Left lobe of liver (tissue), 2 donors: Measurements from ENCODE around the gene CYTH4. TPM values are rescaled to one million over a fixed set of nuclear protein-coding genes. Genes with fewer than 3 reads are reported as not detected.

Experiments used
- ATAC-seq: fragments of 200-7000 bp; cut with Tn5 transposase; one replicate; pipeline ENCODE4 v1.9.1; 2020; ENCODE audit warnings: mild to moderate bottlenecking, moderate library complexity
- DNase-seq: peaks from one replicate; pipeline ENCODE4 v3.0.0-alpha.2; 2020; ENCODE audit warnings: low spot score
- total RNA-seq: library from RNA; stranded (reverse); gene quantifications from one replicate; pipeline ENCODE4 v1.2.1, GENCODE V29; 2021
- donor health status: DM: no; HTN: no; CAD: no; lungs with moderate emphysema.
- donor health status: DM: no; HTN: yes; CAD: no.

The CYTH4 gene
- total RNA-seq, 1 donor from 2014 or later = 5.2 TPM

DNA sequence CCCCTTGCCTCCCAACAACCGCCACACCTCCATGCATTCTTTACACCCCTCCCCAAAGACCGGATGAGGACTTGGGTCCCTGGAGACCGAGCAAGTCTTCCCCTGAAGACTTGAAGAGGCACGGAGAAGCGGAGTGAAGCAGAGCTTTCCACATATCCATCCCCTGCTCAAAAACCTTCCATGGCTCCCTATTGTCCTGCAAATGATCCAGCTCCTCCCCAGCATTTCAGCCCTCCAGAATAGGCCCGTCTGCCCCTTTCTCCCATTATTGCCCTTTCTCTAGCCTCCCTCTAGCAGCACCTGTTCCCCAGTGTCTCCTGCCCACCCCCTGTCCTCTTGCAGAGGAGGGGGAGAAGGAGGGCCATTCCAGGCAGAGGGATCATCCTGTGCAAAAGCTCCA is 59.8 kb downstream of the CYTH4 start:
- ATAC-seq = no peak
- DNase-seq = no peak

GRCh38 chr22:37343348-37343747 is 61.0 kb downstream of the CYTH4 start:
- no peak for ATAC-seq
- no peak for DNase-seq

DNA sequence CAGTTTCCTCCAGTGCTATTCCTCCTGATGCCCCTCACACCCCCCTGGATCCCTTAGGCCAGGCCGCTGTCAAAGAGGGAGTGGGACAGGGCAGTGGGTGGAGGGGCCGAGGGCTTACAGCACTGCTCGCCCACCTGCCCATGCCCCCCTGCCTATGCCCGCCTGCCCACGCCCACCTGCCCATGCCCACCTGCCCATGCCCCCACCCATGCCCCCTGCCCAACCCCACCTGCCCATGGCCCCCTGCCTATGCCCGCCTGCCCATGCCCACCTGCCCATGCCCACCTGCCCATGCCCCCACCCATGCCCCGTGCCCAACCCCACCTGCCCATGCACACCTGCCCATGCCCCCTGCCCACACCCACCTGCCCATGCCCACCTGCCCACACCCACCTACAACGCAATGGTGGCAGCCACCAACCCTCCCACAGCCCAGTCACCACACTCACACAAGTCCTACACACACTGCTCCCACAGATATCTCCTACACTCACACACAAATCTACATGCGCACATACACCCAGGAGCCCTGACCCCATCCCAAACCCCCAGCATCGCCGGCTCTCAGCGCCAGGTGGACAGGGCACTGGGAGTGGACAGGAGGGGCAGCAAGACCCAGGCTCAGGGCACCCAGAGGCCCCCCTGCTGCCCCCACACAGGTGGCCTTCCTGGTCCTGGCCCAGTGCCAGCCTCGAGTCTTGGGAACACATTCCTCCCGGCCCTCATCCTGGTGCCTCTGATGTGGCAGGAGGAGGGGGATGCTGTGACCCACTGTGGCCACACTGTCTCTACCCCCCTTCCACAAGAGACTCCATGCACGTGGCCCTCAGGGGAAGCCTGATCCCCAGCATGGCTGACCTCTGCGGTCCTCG is 61.8 kb downstream of the CYTH4 start:
- DNase-seq = no peak

GRCh38 chr22:37344735-37345449 is 62.6 kb downstream of the CYTH4 start:
- ATAC-seq (no peak), DNase-seq (no peak)

More for the DNA sequence above, 61.8 kb downstream of the CYTH4 start:
- no peak for ATAC-seq

DNA sequence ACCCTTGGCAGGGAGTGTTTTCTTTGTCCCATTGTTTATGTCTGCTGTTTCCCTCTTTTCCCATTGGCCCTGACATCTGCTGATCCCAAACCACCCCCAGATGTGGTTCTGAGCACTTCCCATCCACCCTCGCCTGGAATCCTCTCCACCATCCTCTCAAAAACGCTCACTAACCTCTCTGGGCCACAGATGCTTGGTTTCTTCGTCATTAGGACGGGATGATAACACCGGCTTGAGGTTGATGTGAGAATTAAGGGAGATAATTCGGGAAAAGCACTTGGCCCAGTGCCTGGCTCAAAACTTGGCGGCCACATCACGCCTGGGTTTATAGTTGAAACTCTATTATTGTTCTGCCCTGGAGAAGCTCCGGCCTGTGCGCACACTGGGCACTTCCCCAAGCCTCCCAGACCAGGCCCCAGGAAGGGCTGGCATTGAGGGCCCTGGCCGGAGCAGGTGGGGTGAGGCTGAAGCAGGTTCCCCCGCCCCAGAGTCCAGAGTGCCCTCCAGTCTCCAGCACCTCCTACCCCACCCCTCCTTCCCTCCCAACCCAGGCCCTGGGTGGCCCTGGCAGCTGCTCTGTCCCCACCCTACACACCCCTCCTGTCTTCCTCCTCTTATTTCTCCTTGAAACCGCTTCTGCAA is 63.7 kb downstream of the CYTH4 start:
- DNase-seq (no peak), ATAC-seq (no peak)

DNA sequence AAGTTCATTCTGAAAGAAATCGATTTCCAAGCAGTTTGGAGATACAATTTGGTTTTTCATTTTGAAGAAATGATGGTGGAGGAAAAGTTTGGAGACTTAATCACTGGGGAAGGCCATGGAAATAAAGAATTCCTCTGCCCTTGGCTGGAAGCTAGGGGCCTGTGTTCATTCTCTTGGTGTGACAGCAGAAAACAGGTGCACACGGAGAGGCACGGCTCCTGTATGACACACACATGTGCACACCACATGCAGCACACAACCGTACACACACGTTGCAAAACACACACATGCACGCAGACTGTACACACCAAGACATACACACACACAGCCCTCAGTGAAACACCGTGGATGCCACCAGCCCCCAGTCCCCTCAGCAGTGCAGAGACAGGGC is 64.2 kb downstream of the CYTH4 start:
- DNase-seq (no peak), ATAC-seq (no peak)

DNA sequence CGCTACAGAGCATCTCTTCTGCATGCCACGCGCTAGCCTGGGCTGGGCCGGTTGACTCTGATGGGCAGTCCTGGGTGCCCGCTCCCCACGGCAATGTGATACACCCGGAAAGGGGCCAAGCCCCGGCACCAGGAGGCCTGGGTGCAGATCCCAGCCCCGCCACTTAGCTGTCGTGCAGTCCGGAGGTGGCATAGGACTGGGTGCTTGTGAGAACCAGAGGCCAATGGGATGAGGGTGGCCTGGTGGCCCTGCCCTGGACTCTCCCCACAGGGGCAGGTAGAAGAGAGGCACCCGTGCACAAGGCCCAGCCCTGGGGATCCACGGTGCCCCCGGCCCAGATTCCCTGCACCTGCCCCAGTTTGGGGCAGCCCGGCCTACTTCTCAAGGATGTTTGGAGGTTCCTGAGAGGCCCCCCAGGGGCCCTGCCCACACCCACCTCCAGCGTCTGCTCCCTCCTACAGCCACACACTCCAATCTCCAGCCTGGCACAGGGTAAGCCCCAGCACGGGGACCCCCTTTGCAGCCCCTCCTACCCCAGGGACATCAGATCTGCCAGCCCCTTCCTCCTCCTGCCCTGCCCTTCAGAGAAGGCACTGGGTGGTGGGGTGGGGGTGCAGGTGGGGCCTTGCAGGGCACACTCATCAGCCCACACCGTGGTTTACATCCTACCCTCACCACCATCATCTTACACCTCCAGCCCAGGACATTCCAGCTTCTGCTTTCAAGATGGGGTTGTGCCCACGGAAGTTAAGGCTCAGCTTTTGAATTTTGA is 66.9 kb downstream of the CYTH4 start:
- ATAC-seq = no peak
- DNase-seq = no peak

DNA sequence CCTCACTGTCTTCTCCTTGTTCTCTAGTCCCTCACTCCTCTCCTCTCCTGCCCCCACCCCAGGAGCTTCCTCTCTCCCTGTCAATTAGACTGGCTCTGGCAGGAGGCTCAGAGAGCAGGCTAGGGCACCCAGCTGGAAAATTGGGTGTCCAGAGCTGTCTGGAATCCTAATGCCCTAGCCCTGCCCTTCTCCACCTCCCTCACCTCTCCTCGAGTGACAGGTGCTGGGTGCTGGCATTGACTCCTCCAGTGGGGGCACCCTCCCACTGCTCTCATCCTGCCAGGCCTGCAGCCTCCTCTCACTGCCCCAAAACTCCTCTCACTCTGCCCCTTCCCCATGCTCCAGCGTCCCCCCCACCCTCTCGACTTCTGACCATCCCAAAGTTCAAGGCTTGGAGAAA is 68.9 kb downstream of the CYTH4 start:
- no peak for ATAC-seq
- no peak for DNase-seq

GRCh38 chr22:37352481-37352880 is 70.2 kb downstream of the CYTH4 start:
- no peak for ATAC-seq

DNA sequence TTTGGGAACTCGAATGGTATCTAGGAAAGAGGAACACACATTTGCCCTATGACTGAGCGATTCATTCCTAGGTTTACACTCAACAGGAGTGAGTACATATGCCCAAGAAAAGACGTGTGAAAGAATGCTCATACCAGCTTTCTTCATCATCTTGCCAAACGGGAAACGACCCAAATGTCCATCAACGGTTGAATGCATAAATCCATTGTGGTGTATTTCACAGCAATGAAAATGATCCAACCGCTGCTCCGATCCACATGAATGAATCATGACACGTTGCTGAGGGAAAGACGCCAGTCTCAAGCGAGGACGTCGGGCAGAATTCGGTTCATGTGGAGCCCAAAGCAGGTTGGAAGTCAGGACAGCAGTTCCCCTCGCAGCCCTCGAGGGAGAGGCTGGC is 71.5 kb downstream of the CYTH4 start:
- no peak for ATAC-seq
- DNase-seq = no peak

More at GRCh38 chr22:37352481-37352880, 70.2 kb downstream of the CYTH4 start:
- DNase-seq = no peak

- no peak for DNase-seq
These were observed 72.0 kb downstream of the CYTH4 start for GRCh38 chr22:37354261-37354660.

GRCh38 chr22:37354670-37355069 is 72.4 kb downstream of the CYTH4 start:
- DNase-seq (no peak), ATAC-seq (no peak)

More at GRCh38 chr22:37354261-37354660, 72.0 kb downstream of the CYTH4 start:
- ATAC-seq = no peak

DNA sequence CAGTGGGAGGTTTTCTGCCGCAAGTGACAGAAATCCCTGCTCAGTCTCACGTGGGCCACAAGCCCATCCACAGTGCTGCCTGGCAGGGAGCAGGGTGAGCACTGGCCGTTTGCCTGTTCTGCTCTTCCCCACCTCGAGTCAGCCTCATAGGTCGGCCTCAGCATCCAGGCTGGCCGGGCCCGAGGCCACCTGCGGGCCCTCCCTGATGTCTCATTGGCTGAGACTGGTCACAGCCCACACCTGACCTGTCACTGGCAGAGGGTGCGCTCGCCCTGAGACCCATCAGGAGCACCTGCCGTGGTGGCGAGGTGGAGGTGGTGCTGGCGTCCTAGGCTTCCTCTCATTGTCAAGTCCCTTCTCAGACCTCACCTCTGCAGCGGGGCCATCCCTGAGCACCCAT is 72.9 kb downstream of the CYTH4 start:
- ATAC-seq (no peak), DNase-seq (no peak)

- ATAC-seq (no peak), DNase-seq (no peak)
These were observed 74.6 kb downstream of the CYTH4 start for GRCh38 chr22:37356922-37357321.

DNA sequence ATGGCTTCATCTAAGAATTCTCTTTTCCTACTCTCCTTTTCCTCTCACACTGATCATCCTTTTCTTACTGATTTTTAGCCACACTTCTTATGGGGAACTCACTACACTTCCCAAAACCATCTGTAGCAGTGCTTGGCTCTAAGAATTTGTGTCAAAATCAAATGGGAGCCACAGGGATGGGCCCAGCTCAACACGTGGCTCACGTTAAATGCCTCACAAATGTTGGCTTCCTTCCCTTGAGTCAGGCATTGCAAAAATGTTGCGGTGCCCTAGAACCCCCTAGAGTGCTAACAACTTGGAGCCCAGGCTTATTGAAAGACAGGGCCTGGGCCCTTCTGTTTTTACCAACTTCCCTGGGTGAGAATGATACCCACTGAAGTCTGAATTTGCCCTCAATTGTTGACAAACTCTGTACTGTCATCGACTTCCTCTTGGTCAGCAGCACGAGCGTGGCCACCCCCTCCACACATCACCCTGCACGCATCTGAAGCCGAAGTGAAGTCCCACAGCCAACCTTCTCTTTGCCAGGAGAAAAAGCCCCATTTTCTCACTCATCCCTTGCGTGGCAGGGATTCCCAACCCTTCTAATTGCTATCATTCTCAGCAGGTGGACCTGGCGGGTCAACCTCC is 75.3 kb downstream of the CYTH4 start:
- no peak for DNase-seq
- ATAC-seq = no peak

DNA sequence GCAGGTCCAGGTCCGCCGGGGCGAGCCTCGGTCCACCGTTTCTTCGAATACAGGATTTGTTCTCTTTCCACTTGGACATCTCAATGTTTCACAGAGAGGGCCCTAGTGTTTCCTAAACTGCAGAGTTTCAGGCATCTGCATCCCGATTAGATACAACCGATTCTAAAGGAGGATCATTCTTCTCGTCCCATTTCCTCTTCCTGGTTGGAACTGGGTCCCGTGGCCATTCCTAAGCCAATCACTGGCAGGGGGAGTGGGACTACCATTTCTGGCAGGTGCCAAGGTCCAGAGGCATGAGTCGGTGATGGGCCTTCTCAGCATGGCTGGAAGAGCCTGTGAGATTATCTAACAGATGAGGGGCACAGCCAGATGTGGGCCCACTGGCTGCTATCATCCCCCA is 76.1 kb downstream of the CYTH4 start:
- DNase-seq (no peak), ATAC-seq (no peak)

DNA sequence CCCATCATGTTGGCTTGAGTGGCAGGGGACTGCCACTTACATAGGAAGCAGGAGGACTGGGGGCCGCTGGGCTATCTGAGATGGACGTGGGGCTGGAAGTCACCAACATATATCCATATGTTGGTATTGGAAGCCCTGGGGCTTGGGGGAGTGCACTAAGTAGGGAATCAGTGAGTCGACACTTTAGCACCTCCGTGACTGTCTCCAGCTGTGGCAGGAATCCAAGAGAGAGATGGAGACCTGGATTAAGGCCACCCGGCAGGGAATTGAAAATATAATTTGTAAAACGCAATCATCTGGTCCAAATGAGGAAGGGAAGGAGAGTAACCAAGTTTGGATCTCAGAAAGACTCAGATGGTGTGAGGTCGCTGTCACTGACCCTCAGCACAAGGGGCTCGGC is 76.6 kb downstream of the CYTH4 start:
- no peak for ATAC-seq
- DNase-seq = no peak

DNA sequence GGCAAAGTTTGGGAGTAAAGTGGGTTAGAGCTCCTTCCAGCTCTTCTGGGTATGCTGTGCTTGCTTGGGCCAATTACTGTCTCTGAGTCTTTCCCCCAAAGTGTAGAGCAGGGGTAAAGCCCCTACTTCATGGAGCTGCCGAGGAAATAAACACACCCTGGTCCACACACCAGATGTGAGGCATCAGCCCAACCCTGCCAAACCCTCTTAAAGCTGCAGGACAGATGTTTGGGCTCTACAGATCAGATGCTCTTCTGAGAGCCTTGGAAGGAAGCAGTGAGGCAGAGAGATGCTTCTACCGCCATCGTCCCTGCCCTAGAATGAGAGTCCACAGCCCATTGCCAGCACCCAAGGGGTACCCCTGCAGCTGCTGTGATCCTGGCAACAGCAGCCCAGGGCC is 80.3 kb downstream of the CYTH4 start:
- no peak for ATAC-seq
- no peak for DNase-seq

GRCh38 chr22:37363261-37363992 is 81.1 kb downstream of the CYTH4 start:
- no peak for DNase-seq
- no peak for ATAC-seq
